ENCODE data around the gene DTHD1. TPM values are rescaled to one million over a fixed set of nuclear protein-coding genes. Genes with fewer than 3 reads are reported as not detected.

DTHD1 gene
- polyA plus RNA-seq, 3 donors from 2014 or later, result 7.4 to 30.0 (median 15.6) TPM

GRCh38 chr4:36251983-36252382 lies 29.4 kb upstream of the DTHD1 start:
- Mint-ChIP-seq H3K9me3 (no peaks in the 10 kb centered on the region), H3K4me3 (peak overlapping the region in 4 of 5 donors; percentile 41 to 78 (median 64)), H3K27ac (peak overlapping the region; percentile 6 to 94 (median 83)), H3K4me1 (peaks cover 53 to 69% of the 10 kb centered on the region in 2 donors), H3K27me3 (ENCODE audit: low read depth in 3 of 3) (peaks cover 1 to 8% (median 2%) of the 10 kb centered on the region in 3 donors), H3K36me3 (no peaks in the 10 kb centered on the region)
- DNase-seq, result peak; percentile 59 to 67 (median 60)

- peaks cover 57 to 74% of the 10 kb centered on the region in 2 donors for H3K4me1 Mint-ChIP-seq
- H3K27me3 Mint-ChIP-seq (ENCODE audit: low read depth in 3 of 3), result peaks cover 1 to 8% (median 2%) of the 10 kb centered on the region in 3 donors
- H3K9me3 Mint-ChIP-seq, result no peaks in the 10 kb centered on the region
- H3K27ac Mint-ChIP-seq, result peak overlapping the region; percentile 73 to 97 (median 81)
- no peak for DNase-seq
- peaks cover 0 to 5% (median 4%) of the 10 kb centered on the region in 3 donors for H3K36me3 Mint-ChIP-seq
- H3K4me3 Mint-ChIP-seq, result peak overlapping the region in 4 of 5 donors; percentile 15 to 22 (median 17)
These were observed 27.0 kb upstream of the DTHD1 start for GRCh38 chr4:36254371-36254770.

GRCh38 chr4:36255577-36255976 lies 25.8 kb upstream of the DTHD1 start:
- H3K36me3 Mint-ChIP-seq, result peaks cover 0 to 5% (median 4%) of the 10 kb centered on the region in 3 donors
- peak overlapping the region; percentile 80 to 97 (median 96) for H3K27ac Mint-ChIP-seq
- peak overlapping the region; percentile 79 to 90 (median 79) for H3K4me3 Mint-ChIP-seq
- H3K9me3 Mint-ChIP-seq, result no peaks in the 10 kb centered on the region
- peaks cover 57 to 72% of the 10 kb centered on the region in 2 donors for H3K4me1 Mint-ChIP-seq
- peak; percentile 85 to 88 (median 88) for DNase-seq
- peaks cover 1 to 8% (median 2%) of the 10 kb centered on the region in 3 donors for H3K27me3 Mint-ChIP-seq (ENCODE audit: low read depth in 3 of 3)

GRCh38 chr4:36256398-36256891 lies 25.0 kb upstream of the DTHD1 start:
- Mint-ChIP-seq H3K4me1 (peaks cover 55 to 66% of the 10 kb centered on the region in 2 donors), H3K27ac (peak overlapping the region; percentile 80 to 96 (median 88)), H3K36me3 (peaks cover 0 to 9% (median 5%) of the 10 kb centered on the region in 3 donors), H3K9me3 (no peaks in the 10 kb centered on the region), H3K27me3 (ENCODE audit: low read depth in 3 of 3) (peaks cover 4 to 8% (median 5%) of the 10 kb centered on the region in 3 donors), H3K4me3 (peak overlapping the region; percentile 54 to 90 (median 79))
- no peak for DNase-seq

GRCh38 chr4:36260731-36261130 lies 20.7 kb upstream of the DTHD1 start:
- peaks cover 0 to 9% (median 5%) of the 10 kb centered on the region in 3 donors for H3K36me3 Mint-ChIP-seq
- H3K27me3 Mint-ChIP-seq (ENCODE audit: low read depth in 3 of 3), result peaks cover 1 to 7% (median 4%) of the 10 kb centered on the region in 3 donors
- peaks cover 21 to 42% of the 10 kb centered on the region in 2 donors for H3K4me1 Mint-ChIP-seq
- H3K4me3 Mint-ChIP-seq, result no peak overlapping the region
- peak overlapping the region in 2 of 6 donors; percentile 32 to 48 for H3K27ac Mint-ChIP-seq
- DNase-seq, result no peak
- H3K9me3 Mint-ChIP-seq, result no peaks in the 10 kb centered on the region

- peaks cover 0 to 5% (median 0%) of the 10 kb centered on the region in 3 donors for H3K36me3 Mint-ChIP-seq
- DNase-seq, result no peak
- peaks cover 4 to 9% (median 6%) of the 10 kb centered on the region in 3 donors for H3K27me3 Mint-ChIP-seq (ENCODE audit: low read depth in 3 of 3)
- H3K4me3 Mint-ChIP-seq, result no peak overlapping the region
- no peaks in the 10 kb centered on the region for H3K9me3 Mint-ChIP-seq
- peak overlapping the region in 2 of 6 donors; percentile 12 to 41 for H3K27ac Mint-ChIP-seq
- peaks cover 29 to 46% of the 10 kb centered on the region in 2 donors for H3K4me1 Mint-ChIP-seq
These were observed 17.1 kb upstream of the DTHD1 start for GRCh38 chr4:36264207-36264826.

GRCh38 chr4:36267486-36268268 lies 13.7 kb upstream of the DTHD1 start:
- no peak for DNase-seq

GRCh38 chr4:36269101-36269500 lies 12.3 kb upstream of the DTHD1 start:
- H3K27ac Mint-ChIP-seq, result peak overlapping the region; percentile 89 to 95 (median 94)
- H3K36me3 Mint-ChIP-seq, result no peaks in the 10 kb centered on the region
- DNase-seq, result peak; percentile 75 to 83 (median 81)
- peak overlapping the region; percentile 38 to 72 (median 70) for H3K4me3 Mint-ChIP-seq
- peaks cover 36 to 51% of the 10 kb centered on the region in 2 donors for H3K4me1 Mint-ChIP-seq
- H3K9me3 Mint-ChIP-seq, result no peaks in the 10 kb centered on the region
- peaks cover 3 to 5% (median 3%) of the 10 kb centered on the region in 3 donors for H3K27me3 Mint-ChIP-seq (ENCODE audit: low read depth in 3 of 3)

More at GRCh38 chr4:36267486-36268268, 13.7 kb upstream of the DTHD1 start:
- no peak overlapping the region for H3K4me3 Mint-ChIP-seq
- H3K27ac Mint-ChIP-seq, result peak overlapping the region; percentile 89 to 95 (median 94)
- peaks cover 3 to 5% (median 3%) of the 10 kb centered on the region in 3 donors for H3K27me3 Mint-ChIP-seq (ENCODE audit: low read depth in 3 of 3)
- H3K36me3 Mint-ChIP-seq, result no peaks in the 10 kb centered on the region
- H3K9me3 Mint-ChIP-seq, result no peaks in the 10 kb centered on the region
- peaks cover 36 to 54% of the 10 kb centered on the region in 2 donors for H3K4me1 Mint-ChIP-seq

GRCh38 chr4:36269533-36270173 lies 11.8 kb upstream of the DTHD1 start:
- Mint-ChIP-seq H3K9me3 (no peaks in the 10 kb centered on the region), H3K4me1 (peaks cover 36 to 45% of the 10 kb centered on the region in 2 donors), H3K36me3 (no peaks in the 10 kb centered on the region), H3K27ac (peak overlapping the region; percentile 89 to 95 (median 94)), H3K27me3 (ENCODE audit: low read depth in 3 of 3) (peaks cover 3 to 5% (median 3%) of the 10 kb centered on the region in 3 donors), H3K4me3 (peak overlapping the region; percentile 38 to 72 (median 70))
- no peak for DNase-seq

GRCh38 chr4:36273276-36273675 lies 8.1 kb upstream of the DTHD1 start:
- Mint-ChIP-seq H3K9me3 (no peaks in the 10 kb centered on the region), H3K27me3 (ENCODE audit: low read depth in 3 of 3) (peaks cover 1 to 8% (median 3%) of the 10 kb centered on the region in 3 donors), H3K4me1 (peaks cover 28 to 32% of the 10 kb centered on the region in 2 donors), H3K27ac (no peak overlapping the region), H3K36me3 (no peaks in the 10 kb centered on the region), H3K4me3 (no peak overlapping the region)
- no peak for DNase-seq

- Mint-ChIP-seq H3K4me1 (peaks cover 28 to 32% of the 10 kb centered on the region in 2 donors), H3K27ac (no peak overlapping the region), H3K27me3 (ENCODE audit: low read depth in 3 of 3) (peaks cover 0 to 7% (median 0%) of the 10 kb centered on the region in 3 donors), H3K9me3 (no peaks in the 10 kb centered on the region), H3K36me3 (no peaks in the 10 kb centered on the region), H3K4me3 (no peak overlapping the region)
- no peak for DNase-seq
These were observed 7.3 kb upstream of the DTHD1 start for GRCh38 chr4:36274158-36274557.

GRCh38 chr4:36277533-36277932 lies 3.9 kb upstream of the DTHD1 start:
- Mint-ChIP-seq H3K4me1 (peaks cover 53 to 56% of the 10 kb centered on the region in 2 donors), H3K27ac (peak overlapping the region in 5 of 6 donors; percentile 12 to 97 (median 51)), H3K27me3 (ENCODE audit: low read depth in 3 of 3) (peaks cover 0 to 11% (median 0%) of the 10 kb centered on the region in 3 donors), H3K9me3 (no peaks in the 10 kb centered on the region), H3K36me3 (no peaks in the 10 kb centered on the region), H3K4me3 (peak overlapping the region in 1 of 5 donors; percentile 14)
- DNase-seq, result no peak

- H3K4me3 Mint-ChIP-seq, result peak overlapping the region; percentile 38 to 95 (median 69)
- no peaks in the 10 kb centered on the region for H3K9me3 Mint-ChIP-seq
- peak overlapping the region; percentile 72 to 98 (median 96) for H3K27ac Mint-ChIP-seq
- DNase-seq, result peak; percentile 60 to 73 (median 71)
- H3K27me3 Mint-ChIP-seq (ENCODE audit: low read depth in 3 of 3), result peaks cover 0 to 11% (median 0%) of the 10 kb centered on the region in 3 donors
- peaks cover 65 to 69% of the 10 kb centered on the region in 2 donors for H3K4me1 Mint-ChIP-seq
- peaks cover 0 to 3% (median 0%) of the 10 kb centered on the region in 3 donors for H3K36me3 Mint-ChIP-seq
These were observed 2.6 kb upstream of the DTHD1 start for GRCh38 chr4:36278789-36279188.
